ENCODE results near the gene SAP30BP. TPM values are rescaled to one million over a fixed set of nuclear protein-coding genes. Genes with fewer than 3 reads are reported as not detected.

The SAP30BP gene
- total and polyA plus RNA-seq, 2 of the 13 experiments (the other 11 are each of a cell fraction or from before 2014, with no cell fraction given), result 67.7 to 99.4 TPM

GRCh38 chr17:75725504-75725903, 58.4 kb downstream of the SAP30BP start:
- FAIRE-seq (no peak), ATAC-seq (no peak), DNase-seq (ENCODE audit: low spot score) (no peak)
- Histone ChIP-seq H3K9me3 (ENCODE audit: low read length) (no peaks in the 10 kb centered on the region), H3K79me2 (ENCODE audit: insufficient read depth, low read length) (no peaks in the 10 kb centered on the region), H3K27ac (ENCODE audit: extremely low read length, insufficient read depth, low read length) (no peak overlapping the region), H3K4me1 (ENCODE audit: insufficient read depth, low read length) (peaks cover 29% of the 10 kb centered on the region), H3K27me3 (ENCODE audit: control insufficient read depth in 1 of 2, insufficient read depth in 2 of 2, low read length in 2 of 2) (peaks cover 9 to 22% of the 10 kb centered on the region in 2 experiments; a peak in 3 of 5 replicates), H3K4me3 (replicated peaks in 1 of 3; ENCODE audit: insufficient read depth in 1 of 3, low read depth in 2 of 3, low read length in 3 of 3) (no peak overlapping the region), H4K20me1 (ENCODE audit: insufficient read depth, low read length) (no peaks in the 10 kb centered on the region), H3K9ac (ENCODE audit: insufficient read depth, low read depth, low read length) (no peak overlapping the region), H2AFZ (ENCODE audit: low read length) (no peak overlapping the region), H3K36me3 (replicated peaks in 1 of 2; ENCODE audit: control insufficient read depth in 1 of 2, insufficient read depth in 2 of 2, low read length in 2 of 2) (no peaks in the 10 kb centered on the region), H3K4me2 (ENCODE audit: low read depth, low read length) (no peak overlapping the region)
- intact Hi-C loops (cut with micrococcal nuclease; ENCODE audit: unreplicated experiment), result no loop called here
- 63% methylated on average over 7 of the region's 7 CpGs for WGBS (ENCODE audit: low lambda C conversion rate)
- no TSS peak for BruUV-seq (replicated peaks)
- POLR2A ChIA-PET, result interaction anchor here (1.3 kb wide), 1 partner anchor 28 kb away, joined by 3 read pairs; no protein-coding TSS in a partner anchor
- TF ChIP-seq, protein P1, sequence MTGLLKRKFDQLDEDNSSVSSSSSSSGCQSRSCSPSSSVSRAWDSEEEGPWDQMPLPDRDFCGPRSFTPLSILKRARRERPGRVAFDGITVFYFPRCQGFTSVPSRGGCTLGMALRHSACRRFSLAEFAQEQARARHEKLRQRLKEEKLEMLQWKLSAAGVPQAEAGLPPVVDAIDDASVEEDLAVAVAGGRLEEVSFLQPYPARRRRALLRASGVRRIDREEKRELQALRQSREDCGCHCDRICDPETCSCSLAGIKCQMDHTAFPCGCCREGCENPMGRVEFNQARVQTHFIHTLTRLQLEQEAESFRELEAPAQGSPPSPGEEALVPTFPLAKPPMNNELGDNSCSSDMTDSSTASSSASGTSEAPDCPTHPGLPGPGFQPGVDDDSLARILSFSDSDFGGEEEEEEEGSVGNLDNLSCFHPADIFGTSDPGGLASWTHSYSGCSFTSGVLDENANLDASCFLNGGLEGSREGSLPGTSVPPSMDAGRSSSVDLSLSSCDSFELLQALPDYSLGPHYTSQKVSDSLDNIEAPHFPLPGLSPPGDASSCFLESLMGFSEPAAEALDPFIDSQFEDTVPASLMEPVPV (CRISPR knock-in tag; IDR thresholded peaks at IDR 0.05), result no peak
- TF ChIP-seq CCDC6 (CRISPR knock-in tag; IDR thresholded peaks at IDR 0.05) (no peak), ZKSCAN1 (IDR thresholded peaks at IDR 0.05; ENCODE audit: low read length) (peak; percentile 79), ZFP36L2 (CRISPR knock-in tag; IDR thresholded peaks at IDR 0.05) (no peak), HMG20B (CRISPR knock-in tag; conservative IDR thresholded peaks at IDR 0.05) (no peak), ZBTB1 (CRISPR knock-in tag; IDR thresholded peaks at IDR 0.05; ENCODE audit: borderline replicate concordance) (no peak)
- CTCF ChIA-PET (ENCODE audit: low intra/inter-chr PET ratio, low total read pairs), result no interaction called here
- in situ Hi-C loops (cut with HindIII; ENCODE audit: extremely low pct_ligation_motif_present, low pct_unique_long_range_greater_than_20kb), result no loop called here

- peaks cover 7 to 10% of the 10 kb centered on the region in 2 experiments; a peak in 3 of 5 replicates for H3K27me3 ChIP-seq (ENCODE audit: control insufficient read depth in 1 of 2, insufficient read depth in 2 of 2, low read length in 2 of 2)
- H3K4me3 ChIP-seq (replicated peaks in 1 of 3; ENCODE audit: insufficient read depth in 1 of 3, low read depth in 2 of 3, low read length in 3 of 3), result no peak overlapping the region
- WGBS (ENCODE audit: low lambda C conversion rate), result 62% methylated on average over 3 of the region's 18 CpGs
- ATAC-seq (no peak), DNase-seq (ENCODE audit: low spot score) (no peak), FAIRE-seq (no peak)
- TF ChIP-seq NFKBIZ (CRISPR knock-in tag; IDR thresholded peaks at IDR 0.05) (no peak), ZBTB33 (CRISPR knock-in tag; IDR thresholded peaks at IDR 0.05) (peak; percentile 64; the same call in 1 of the 2 replicates)
- no peaks in the 10 kb centered on the region for H3K79me2 ChIP-seq (ENCODE audit: insufficient read depth, low read length)
- ChIA-PET POLR2A (no interaction called here), CTCF (ENCODE audit: low intra/inter-chr PET ratio, low total read pairs) (no interaction called here)
- H2AFZ ChIP-seq (ENCODE audit: low read length), result no peak overlapping the region
- H3K4me1 ChIP-seq (ENCODE audit: insufficient read depth, low read length), result peaks cover 26% of the 10 kb centered on the region
- H3K36me3 ChIP-seq (replicated peaks in 1 of 2; ENCODE audit: control insufficient read depth in 1 of 2, insufficient read depth in 2 of 2, low read length in 2 of 2), result no peaks in the 10 kb centered on the region
- BruUV-seq (replicated peaks), result no TSS peak
- H3K9me3 ChIP-seq (ENCODE audit: low read length), result no peaks in the 10 kb centered on the region
- H3K9ac ChIP-seq (ENCODE audit: insufficient read depth, low read depth, low read length), result no peak overlapping the region
- in situ Hi-C loops (cut with HindIII; ENCODE audit: extremely low pct_ligation_motif_present, low pct_unique_long_range_greater_than_20kb) (no loop called here), intact Hi-C loops (cut with micrococcal nuclease; ENCODE audit: unreplicated experiment) (no loop called here)
- no peak overlapping the region for H3K27ac ChIP-seq (ENCODE audit: extremely low read length, insufficient read depth, low read length)
- no peak overlapping the region for H3K4me2 ChIP-seq (ENCODE audit: low read depth, low read length)
- no peaks in the 10 kb centered on the region for H4K20me1 ChIP-seq (ENCODE audit: insufficient read depth, low read length)
Measured at GRCh38 chr17:75727391-75727790, 60.3 kb downstream of the SAP30BP start.
